Memory B cell (primary cell): ENCODE data around the gene BIRC5.

ENCODE experiments used
- ATAC-seq: fragments of 150-1000 bp; cut with Tn5 transposase; 2 replicates; pipeline ENCODE4 v1.10.0; 2021; ENCODE audit warnings: low read depth, mild to moderate bottlenecking, moderate library complexity
- DNase-seq, 2 donors: peaks; one replicate each; pipeline ENCODE4 v3.0.0; 2022; ENCODE audit warnings: low spot score in 2 of 2
- H3K27ac Mint-ChIP-seq: one replicate; pipeline ENCODE4 v1.8.0; 2022; ENCODE audit warnings: mild to moderate bottlenecking, moderate library complexity, mixed read lengths
- H3K27me3 Mint-ChIP-seq: one replicate; pipeline ENCODE4 v1.8.0; 2022; ENCODE audit warnings: mixed read lengths
- H3K36me3 Mint-ChIP-seq: one replicate; pipeline ENCODE4 v1.8.0; 2022; ENCODE audit warnings: mild to moderate bottlenecking, mixed read lengths
- H3K4me1 Mint-ChIP-seq: one replicate; pipeline ENCODE4 v1.8.0; 2022; ENCODE audit warnings: mixed read lengths
- H3K4me3 Mint-ChIP-seq: one replicate; pipeline ENCODE4 v1.8.0; 2022; ENCODE audit warnings: mild to moderate bottlenecking, moderate library complexity, mixed read lengths
- H3K9me3 Mint-ChIP-seq: one replicate; pipeline ENCODE4 v1.8.0; 2022; ENCODE audit warnings: mixed read lengths

The BIRC5 gene

DNA sequence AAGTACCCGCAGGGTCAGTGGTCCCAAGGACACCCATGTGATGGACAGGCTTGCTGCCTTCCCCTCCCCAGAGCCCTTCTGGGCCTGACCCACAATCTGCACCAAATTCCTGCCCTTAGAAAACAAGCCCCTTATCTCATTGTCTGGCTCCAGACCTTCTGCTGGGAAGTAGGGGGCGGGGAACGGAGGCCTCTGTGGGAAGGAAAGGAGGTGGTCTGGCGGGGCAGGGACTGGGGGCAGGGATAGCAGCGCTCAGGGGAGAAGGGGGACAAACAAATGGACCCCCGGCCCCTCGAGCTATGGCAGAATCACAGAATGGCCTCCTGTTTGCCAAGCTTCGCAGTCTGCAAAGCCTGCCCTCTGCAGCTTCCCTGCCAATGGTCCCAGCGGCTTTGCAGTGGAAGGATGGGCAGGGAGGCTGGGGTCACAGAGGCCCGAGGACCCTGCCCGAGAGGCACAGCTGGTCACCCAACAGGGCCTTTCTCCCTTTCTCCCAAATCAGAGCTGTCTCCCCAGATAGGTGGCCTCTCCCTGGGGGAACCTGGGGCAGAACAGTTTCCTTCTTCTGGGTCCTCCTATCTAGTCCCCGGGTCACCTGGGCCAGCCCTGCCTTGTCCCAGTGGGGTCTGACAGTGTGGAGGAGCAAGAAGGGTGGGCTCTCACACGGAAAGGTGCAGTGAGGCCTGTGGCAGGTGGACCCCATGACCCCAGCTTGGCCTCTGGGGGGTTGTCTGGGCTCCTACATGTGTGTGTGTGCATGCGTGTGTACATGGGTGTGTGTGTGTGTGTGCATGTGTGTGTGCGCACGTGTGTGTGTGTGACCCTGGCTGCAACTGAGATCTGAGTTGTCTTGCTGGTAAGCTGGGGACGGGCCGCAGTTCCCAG, 42.9 kb downstream of the BIRC5 start:
- Mint-ChIP-seq H3K36me3 (no peaks in the 10 kb centered on the region), H3K9me3 (no peaks in the 10 kb centered on the region), H3K4me3 (no peak overlapping the region), H3K27ac (no peak overlapping the region), H3K4me1 (peaks cover 25% of the 10 kb centered on the region), H3K27me3 (peaks cover 10% of the 10 kb centered on the region)
- DNase-seq (no peak), ATAC-seq (no peak)

DNA sequence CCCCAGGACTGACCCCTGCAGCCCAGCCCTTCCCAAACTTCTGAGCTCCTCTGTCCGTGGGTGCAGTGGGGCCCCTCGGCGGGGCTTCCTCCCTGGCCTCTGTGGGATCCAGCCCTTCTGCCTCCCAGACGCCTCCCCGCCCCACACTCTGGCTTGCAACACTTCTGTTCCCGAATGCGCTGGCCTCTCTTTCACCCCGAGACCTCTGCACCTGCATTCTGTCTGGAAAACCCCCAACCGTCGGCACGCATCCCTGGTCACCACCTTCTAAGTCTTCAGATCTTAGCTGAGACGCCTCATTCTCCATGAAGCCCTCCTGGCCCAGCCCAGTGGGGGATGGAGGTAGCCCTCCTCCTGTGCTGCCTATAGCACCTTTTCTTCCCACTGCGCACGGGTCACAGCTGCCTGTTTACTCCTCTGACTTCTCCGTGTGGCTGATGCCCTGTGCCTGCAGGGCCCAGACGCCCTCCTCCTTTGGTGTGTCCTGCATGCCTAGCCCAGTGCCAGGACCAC, 43.8 kb downstream of the BIRC5 start:
- Mint-ChIP-seq H3K27me3 (peaks cover 10% of the 10 kb centered on the region), H3K9me3 (no peaks in the 10 kb centered on the region), H3K36me3 (no peaks in the 10 kb centered on the region), H3K4me1 (peaks cover 18% of the 10 kb centered on the region), H3K4me3 (peak overlapping the region; percentile 24), H3K27ac (peak overlapping the region; percentile 71)
- DNase-seq (peak; percentile 46 to 49), ATAC-seq (peak; percentile 61)

- H3K4me1 Mint-ChIP-seq: peaks cover 13% of the 10 kb centered on the region
- no peaks in the 10 kb centered on the region for H3K9me3 Mint-ChIP-seq
- H3K4me3 Mint-ChIP-seq: no peak overlapping the region
- ATAC-seq (peak; percentile 21), DNase-seq (no peak)
- H3K27ac Mint-ChIP-seq: peak overlapping the region; percentile 71
- H3K36me3 Mint-ChIP-seq: no peaks in the 10 kb centered on the region
- peaks cover 10% of the 10 kb centered on the region for H3K27me3 Mint-ChIP-seq
These were observed 44.5 kb downstream of the BIRC5 start for GRCh38 chr17:78258323-78259191.

DNA sequence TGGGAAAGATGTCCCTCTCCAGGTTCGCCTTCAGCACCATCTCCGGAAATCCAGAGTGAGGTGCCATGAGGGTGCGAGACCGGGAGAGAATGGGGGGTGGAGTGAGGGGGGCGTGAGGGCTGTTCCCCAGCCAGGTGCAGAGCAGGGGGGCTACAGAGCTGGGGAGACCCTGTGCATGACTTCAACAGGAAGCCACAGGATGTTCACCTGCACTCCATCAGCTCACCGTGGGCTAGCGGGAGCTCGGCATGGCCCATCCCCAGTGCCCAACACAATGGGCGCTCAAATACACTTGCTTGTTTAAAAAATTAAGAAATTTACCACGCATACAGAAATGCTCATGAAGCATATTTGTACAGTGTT, 45.1 kb downstream of the BIRC5 start:
- Mint-ChIP-seq H3K9me3 (no peaks in the 10 kb centered on the region), H3K4me1 (peaks cover 13% of the 10 kb centered on the region), H3K4me3 (no peak overlapping the region), H3K27ac (no peak overlapping the region), H3K27me3 (peaks cover 10% of the 10 kb centered on the region), H3K36me3 (no peaks in the 10 kb centered on the region)
- ATAC-seq: no peak
- DNase-seq: no peak

- no peak for ATAC-seq
- no peak overlapping the region for H3K4me3 Mint-ChIP-seq
- H3K9me3 Mint-ChIP-seq: no peaks in the 10 kb centered on the region
- peaks cover 5% of the 10 kb centered on the region for H3K27me3 Mint-ChIP-seq
- no peaks in the 10 kb centered on the region for H3K36me3 Mint-ChIP-seq
- H3K27ac Mint-ChIP-seq: no peak overlapping the region
- no peak for DNase-seq
- peaks cover 5% of the 10 kb centered on the region for H3K4me1 Mint-ChIP-seq
These were observed 49.1 kb downstream of the BIRC5 start for GRCh38 chr17:78263063-78263735.

DNA sequence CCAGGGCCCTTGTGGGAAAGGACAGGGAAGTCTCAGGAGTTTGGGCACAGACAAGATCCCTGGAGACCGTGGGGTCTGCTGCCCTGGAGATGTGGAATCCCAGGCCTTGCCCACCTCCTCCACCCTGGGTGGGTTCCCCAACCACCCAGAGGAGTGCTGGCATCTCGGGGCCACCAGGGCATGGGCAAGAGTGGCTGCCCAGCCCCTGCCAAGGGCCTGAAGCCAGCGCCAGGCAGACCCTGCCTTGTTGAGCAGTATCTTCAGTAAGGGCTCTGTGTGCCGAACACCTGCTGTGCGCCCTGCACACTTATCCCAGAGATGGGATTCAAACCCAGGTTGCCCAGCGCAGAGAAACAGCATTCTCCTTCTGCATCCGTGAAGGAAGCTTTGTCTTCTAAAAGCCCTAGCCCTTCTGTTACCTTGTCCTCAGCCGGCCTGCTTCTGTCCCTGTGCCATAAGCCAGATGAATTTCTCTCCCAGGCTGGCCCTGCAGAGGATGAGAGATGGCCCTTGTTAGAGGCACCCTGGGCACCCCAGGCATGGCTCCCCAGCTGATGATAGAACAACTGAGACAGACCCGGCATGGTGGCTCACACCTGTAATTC, 49.8 kb downstream of the BIRC5 start:
- Mint-ChIP-seq H3K27ac (no peak overlapping the region), H3K9me3 (no peaks in the 10 kb centered on the region), H3K27me3 (peaks cover 2% of the 10 kb centered on the region), H3K36me3 (no peaks in the 10 kb centered on the region), H3K4me3 (no peak overlapping the region), H3K4me1 (peaks cover 2% of the 10 kb centered on the region)
- ATAC-seq: no peak
- DNase-seq: no peak

GRCh38 chr17:78264590-78264989, 50.5 kb downstream of the BIRC5 start:
- Mint-ChIP-seq H3K4me3 (no peak overlapping the region), H3K27ac (no peak overlapping the region), H3K27me3 (peaks cover 2% of the 10 kb centered on the region), H3K9me3 (no peaks in the 10 kb centered on the region), H3K36me3 (no peaks in the 10 kb centered on the region), H3K4me1 (peaks cover 2% of the 10 kb centered on the region)
- no peak for DNase-seq
- no peak for ATAC-seq

DNA sequence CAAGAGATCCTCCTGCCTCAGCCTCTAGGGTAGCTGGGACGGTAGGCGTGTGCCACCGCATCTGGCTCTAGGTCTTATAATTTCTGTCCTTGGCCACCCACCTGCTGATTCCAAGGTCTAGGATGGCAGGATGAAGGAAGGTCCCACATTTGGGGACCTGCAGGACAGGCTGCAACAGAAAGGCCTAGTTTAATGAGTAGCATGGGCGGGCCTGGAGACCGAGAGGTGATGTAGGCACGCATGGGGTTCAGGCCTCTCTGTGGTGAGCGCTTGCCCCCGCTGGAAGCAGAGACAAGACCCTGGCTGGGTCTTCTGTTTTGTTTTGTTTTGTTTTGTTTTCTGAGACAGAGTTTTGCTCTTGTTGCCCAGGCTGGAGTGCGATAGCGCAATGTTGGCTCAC, 51.1 kb downstream of the BIRC5 start:
- peaks cover 2% of the 10 kb centered on the region for H3K4me1 Mint-ChIP-seq
- ATAC-seq: no peak
- H3K27ac Mint-ChIP-seq: no peak overlapping the region
- no peak overlapping the region for H3K4me3 Mint-ChIP-seq
- no peaks in the 10 kb centered on the region for H3K36me3 Mint-ChIP-seq
- H3K9me3 Mint-ChIP-seq: no peaks in the 10 kb centered on the region
- H3K27me3 Mint-ChIP-seq: no peaks in the 10 kb centered on the region
- no peak for DNase-seq

DNA sequence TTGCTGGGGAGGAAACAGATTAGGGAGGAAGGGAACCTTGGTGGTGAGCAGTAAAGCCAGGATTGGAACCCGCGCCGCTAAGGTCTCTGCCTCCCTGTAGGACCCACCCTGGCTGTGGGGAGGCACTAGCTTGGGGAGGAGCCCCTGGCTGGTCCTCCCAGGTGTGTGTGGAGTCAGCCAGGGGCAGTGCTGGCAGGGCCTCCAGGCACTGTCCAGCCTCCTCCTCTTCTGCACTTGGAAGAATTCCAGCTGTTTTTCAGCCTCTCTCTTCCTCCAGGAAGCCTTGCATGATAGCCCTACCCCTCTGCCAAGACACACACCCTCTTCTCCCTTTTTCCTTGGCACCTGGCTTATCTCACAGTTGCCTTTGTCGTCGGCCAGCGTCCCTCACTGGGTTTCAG, 52.2 kb downstream of the BIRC5 start:
- Mint-ChIP-seq H3K9me3 (no peaks in the 10 kb centered on the region), H3K27me3 (peaks cover 5% of the 10 kb centered on the region), H3K4me1 (peaks cover 2% of the 10 kb centered on the region), H3K4me3 (no peak overlapping the region), H3K27ac (no peak overlapping the region), H3K36me3 (no peaks in the 10 kb centered on the region)
- no peak for DNase-seq
- ATAC-seq: no peak

DNA sequence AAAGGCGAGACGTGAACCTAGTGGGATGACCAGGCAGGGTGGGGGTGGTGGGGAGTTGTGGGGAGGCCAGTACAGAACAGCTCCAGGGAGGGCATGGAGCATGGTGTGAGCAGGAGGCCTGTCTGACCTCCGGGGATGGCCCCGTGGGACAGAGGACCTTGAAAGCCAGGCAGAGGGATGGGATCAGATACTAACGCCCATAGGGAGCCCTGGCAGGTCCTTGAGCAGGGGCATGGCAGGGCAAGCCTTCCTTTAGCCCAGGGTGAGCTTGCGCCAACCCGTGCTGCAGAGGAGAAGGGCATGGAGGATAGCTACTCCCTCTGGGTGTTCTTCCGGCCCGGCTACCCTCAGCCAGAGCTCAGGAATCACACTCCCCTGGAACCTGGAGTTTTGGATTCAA, 52.7 kb downstream of the BIRC5 start:
- DNase-seq (no peak), ATAC-seq (no peak)
- Mint-ChIP-seq H3K27ac (no peak overlapping the region), H3K4me1 (peaks cover 2% of the 10 kb centered on the region), H3K36me3 (no peaks in the 10 kb centered on the region), H3K27me3 (peaks cover 6% of the 10 kb centered on the region), H3K9me3 (no peaks in the 10 kb centered on the region), H3K4me3 (no peak overlapping the region)

GRCh38 chr17:78267253-78268073, 53.4 kb downstream of the BIRC5 start:
- H3K4me1 Mint-ChIP-seq: peaks cover 4% of the 10 kb centered on the region
- no peak overlapping the region for H3K27ac Mint-ChIP-seq
- no peaks in the 10 kb centered on the region for H3K36me3 Mint-ChIP-seq
- H3K27me3 Mint-ChIP-seq: peaks cover 8% of the 10 kb centered on the region
- ATAC-seq (no peak), DNase-seq (no peak)
- no peaks in the 10 kb centered on the region for H3K9me3 Mint-ChIP-seq
- H3K4me3 Mint-ChIP-seq: no peak overlapping the region

GRCh38 chr17:78268191-78268874, 54.3 kb downstream of the BIRC5 start:
- peaks cover 7% of the 10 kb centered on the region for H3K4me1 Mint-ChIP-seq
- ATAC-seq (no peak), DNase-seq (no peak)
- no peaks in the 10 kb centered on the region for H3K9me3 Mint-ChIP-seq
- no peak overlapping the region for H3K27ac Mint-ChIP-seq
- H3K4me3 Mint-ChIP-seq: no peak overlapping the region
- H3K27me3 Mint-ChIP-seq: peaks cover 8% of the 10 kb centered on the region
- H3K36me3 Mint-ChIP-seq: no peaks in the 10 kb centered on the region
